ENCODE data around the gene PHACTR3. TPM values are rescaled to one million over a fixed set of nuclear protein-coding genes. Genes with fewer than 3 reads are reported as not detected.

PHACTR3 gene
- total and polyA plus RNA-seq, 2 donors (not counting 3 experiments of a cell fraction or from before 2014, with no cell fraction given) = not detected

DNA sequence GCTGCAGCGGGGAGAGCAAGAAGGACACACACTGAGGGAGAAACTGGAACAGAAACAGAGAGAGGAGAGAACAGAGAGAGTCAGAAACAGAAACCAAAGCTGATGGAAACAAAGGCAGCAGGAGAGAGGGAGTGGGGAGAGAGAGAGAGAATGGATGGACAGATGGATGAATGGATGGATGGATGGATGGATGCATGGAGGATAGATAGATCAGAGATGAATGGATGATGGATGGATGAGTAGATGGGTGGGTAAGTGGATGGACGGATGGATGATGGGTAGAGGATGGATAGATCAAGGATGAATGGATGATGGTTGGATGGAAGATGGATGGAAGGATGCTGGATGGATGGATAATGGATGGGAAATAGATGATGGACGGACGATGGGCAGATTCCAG, 35.0 kb upstream of the PHACTR3 start:
- TF ChIP-seq JUN (IDR thresholded peaks at IDR 0.05; ENCODE audit: borderline replicate concordance, insufficient read depth, insufficient read length, low read depth) = no peak
- no peak for TF ChIP-seq MYC (IDR thresholded peaks at IDR 0.05; ENCODE audit: low read depth, low read length)
- TF ChIP-seq EZH2 (IDR thresholded peaks at IDR 0.05; ENCODE audit: borderline replicate concordance, low read depth, low read length, severe bottlenecking) = no peak
- TF ChIP-seq, protein P1, sequence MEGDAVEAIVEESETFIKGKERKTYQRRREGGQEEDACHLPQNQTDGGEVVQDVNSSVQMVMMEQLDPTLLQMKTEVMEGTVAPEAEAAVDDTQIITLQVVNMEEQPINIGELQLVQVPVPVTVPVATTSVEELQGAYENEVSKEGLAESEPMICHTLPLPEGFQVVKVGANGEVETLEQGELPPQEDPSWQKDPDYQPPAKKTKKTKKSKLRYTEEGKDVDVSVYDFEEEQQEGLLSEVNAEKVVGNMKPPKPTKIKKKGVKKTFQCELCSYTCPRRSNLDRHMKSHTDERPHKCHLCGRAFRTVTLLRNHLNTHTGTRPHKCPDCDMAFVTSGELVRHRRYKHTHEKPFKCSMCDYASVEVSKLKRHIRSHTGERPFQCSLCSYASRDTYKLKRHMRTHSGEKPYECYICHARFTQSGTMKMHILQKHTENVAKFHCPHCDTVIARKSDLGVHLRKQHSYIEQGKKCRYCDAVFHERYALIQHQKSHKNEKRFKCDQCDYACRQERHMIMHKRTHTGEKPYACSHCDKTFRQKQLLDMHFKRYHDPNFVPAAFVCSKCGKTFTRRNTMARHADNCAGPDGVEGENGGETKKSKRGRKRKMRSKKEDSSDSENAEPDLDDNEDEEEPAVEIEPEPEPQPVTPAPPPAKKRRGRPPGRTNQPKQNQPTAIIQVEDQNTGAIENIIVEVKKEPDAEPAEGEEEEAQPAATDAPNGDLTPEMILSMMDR (IDR thresholded peaks at IDR 0.05; ENCODE audit: extremely low read depth in 1 of 2, insufficient read depth in 1 of 2, low read depth in 1 of 2, low read length in 2 of 2) = no peak
- no peak for TF ChIP-seq MAX (IDR thresholded peaks at IDR 0.05; ENCODE audit: insufficient read depth, insufficient read length)
- TF ChIP-seq POLR2AphosphoS5 (IDR thresholded peaks at IDR 0.05; ENCODE audit: insufficient read depth, low read depth, low read length) = no peak
- no peak for TF ChIP-seq GATA2 (IDR thresholded peaks at IDR 0.05; ENCODE audit: insufficient read depth, insufficient read length, low read depth, low read length)
- no peak for TF ChIP-seq FOS (IDR thresholded peaks at IDR 0.05; ENCODE audit: borderline replicate concordance, insufficient read depth, low read length)
- TF ChIP-seq POLR2A (IDR thresholded peaks at IDR 0.05; ENCODE audit: low read depth, low read length) = no peak
- H2AFZ ChIP-seq (ENCODE audit: low read depth, low read length) = no peak overlapping the region
- ChIA-PET CTCF (no interaction called here), POLR2A (no interaction called here)
- BruUV-seq (replicated peaks) = no TSS peak
- no peak overlapping the region for H3K4me2 ChIP-seq (ENCODE audit: insufficient read depth, low read length)
- no peak overlapping the region for H3K27ac ChIP-seq (ENCODE audit: insufficient read depth, low read depth, low read length)
- H4K20me1 ChIP-seq (replicated peaks; ENCODE audit: control insufficient read depth, extremely low read depth, insufficient read depth, low read length) = no peaks in the 10 kb centered on the region
- no peaks in the 10 kb centered on the region for H3K9me1 ChIP-seq (replicated peaks; ENCODE audit: control insufficient read depth, extremely low read depth, insufficient read depth, low read length)
- FAIRE-seq (no peak), DNase-seq (ENCODE audit: low read depth, low spot score) (no peak)
- H3K27me3 ChIP-seq (ENCODE audit: control insufficient read depth in 2 of 2, insufficient read depth in 2 of 2, low read length in 2 of 2) = no peaks in the 10 kb centered on the region
- H3K4me3 ChIP-seq (replicated peaks in 1 of 3; ENCODE audit: insufficient read depth in 1 of 3, low read depth in 1 of 3, low read length in 3 of 3) = no peak overlapping the region
- no peaks in the 10 kb centered on the region for H3K9me3 ChIP-seq (replicated peaks; ENCODE audit: control insufficient read depth, insufficient read depth, low read length)
- no peaks in the 10 kb centered on the region for H3K4me1 ChIP-seq (ENCODE audit: control insufficient read depth, extremely low read depth, insufficient read depth, low read length)
- H3K79me2 ChIP-seq (ENCODE audit: control insufficient read depth, insufficient read depth, low read length) = no peaks in the 10 kb centered on the region
- dilution Hi-C loops (cut with MboI; ENCODE audit: extremely low pct_ligation_motif_present, low sequenced_read_pairs) = no loop called here
- intact Hi-C loops (cut with micrococcal nuclease) = no loop called here
- no peak overlapping the region for H3K9ac ChIP-seq (replicated peaks; ENCODE audit: extremely low read depth, insufficient read depth, low read length)
- no peaks in the 10 kb centered on the region for H3K36me3 ChIP-seq (ENCODE audit: control insufficient read depth in 2 of 2, extremely low read depth in 1 of 2, insufficient read depth in 2 of 2, low read length in 2 of 2)
